Left lung (tissue), 10 donors: ENCODE data around the gene MACROD2. TPM values are rescaled to one million over a fixed set of nuclear protein-coding genes. Genes with fewer than 3 reads are reported as not detected.

Source experiments
- ATAC-seq: fragments of 200-7000 bp; cut with Tn5 transposase; one replicate; pipeline ENCODE4 v1.9.1; 2020; ENCODE audit warnings: moderate library complexity
- DNase-seq, 4 donors: peaks; one replicate each; pipeline ENCODE4 v3.0.0-alpha.2; 2013 to 2020
- H3K27ac ChIP-seq, 2 donors: fragments of 200-600 bp; sonication (generic) in 1 of 2; one replicate each; pipeline versions ENCODE4 v1.5.0 to v1.8.0; 2020 to 2021
- H3K27me3 ChIP-seq, 2 donors: fragments of 200-600 bp; sonication (generic) in 1 of 2; one replicate each; pipeline versions ENCODE4 v1.5.0 to v1.8.0; 2020 to 2021
- H3K36me3 ChIP-seq, 2 donors: fragments of 200-600 bp; sonication (generic) in 1 of 2; one replicate each; pipeline versions ENCODE4 v1.5.0 to v1.8.0; 2020 to 2021
- H3K4me1 ChIP-seq, 2 donors: fragments of 200-600 bp; one replicate each; pipeline ENCODE4 v1.8.0; 2021
- H3K4me3 ChIP-seq, 2 donors: fragments of 200-600 bp; sonication (generic) in 1 of 2; one replicate each; pipeline versions ENCODE4 v1.5.0 to v1.8.0; 2020 to 2021; ENCODE audit warnings: mild to moderate bottlenecking in 1 of 2
- H3K9me3 ChIP-seq, 2 donors: fragments of 200-600 bp; sonication (generic) in 1 of 2; one replicate each; pipeline versions ENCODE4 v1.5.0 to v1.8.0; 2020 to 2021
- intact Hi-C, 2 donors: fragments of 100-400 bp; cut with DNase I; formaldehyde crosslinking; loops; one replicate each; pipeline versions ENCODE4 v1.11.2 to v1.14.2; 2022
- polyA plus RNA-seq, 6 donors: library from polyadenylated mRNA; unstranded; fragments of 120-200 nt; gene quantifications; one replicate each; pipeline ENCODE4 v1.2.1, GENCODE V29; 2013; ENCODE audit not compliant: insufficient read length in 6 of 6
- total RNA-seq, 2 donors: library from RNA; stranded (reverse); fragmentation: NEBNext Ultra II Directional; extraction: Animal tissue kit (Norgen Biotek cat#: 25700); gene quantifications; one replicate each; pipeline ENCODE4 v1.2.1, GENCODE V29; 2021
- TF ChIP-seq, protein P1 (sequence below), 2 donors: fragments of 200-600 bp; sonication (generic) in 1 of 2; IDR thresholded peaks; one replicate each; pipeline versions ENCODE4 v1.5.0 to v1.8.0; 2021; ENCODE audit warnings: antibody characterized with exemption in 2 of 2
- donor health status: DM: no; HTN: yes; CAD: no.
- donor health status: DM: no; HTN: no; CAD: no.

MACROD2 gene
- total and polyA plus RNA-seq, 8 donors: 6.1 to 23.6 (median 8.9) TPM

DNA sequence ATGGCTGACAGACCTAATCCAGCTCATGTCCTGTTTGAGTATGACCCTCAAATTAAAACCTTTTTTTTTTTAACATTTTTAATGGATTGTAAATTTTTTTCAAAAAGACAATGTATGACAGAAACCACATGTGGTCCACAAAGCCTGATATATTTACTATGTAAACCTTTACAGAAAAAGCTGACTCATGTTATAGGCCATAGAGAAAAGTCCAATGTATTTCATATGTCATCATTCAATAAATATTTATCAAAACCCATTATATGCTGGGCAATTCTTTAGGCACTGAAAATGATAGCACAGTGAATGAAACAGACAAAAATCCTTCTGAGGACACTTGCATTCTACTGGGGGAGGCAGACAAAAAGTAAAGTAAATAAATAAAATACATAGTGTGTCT is 1168.3 kb downstream of the MACROD2 start:
- no peak overlapping the region for H3K4me3 ChIP-seq
- no peaks in the 10 kb centered on the region for H3K36me3 ChIP-seq
- H3K27ac ChIP-seq: no peak overlapping the region
- H3K4me1 ChIP-seq: no peaks in the 10 kb centered on the region
- intact Hi-C loops: no loop called here
- TF ChIP-seq, protein P1, sequence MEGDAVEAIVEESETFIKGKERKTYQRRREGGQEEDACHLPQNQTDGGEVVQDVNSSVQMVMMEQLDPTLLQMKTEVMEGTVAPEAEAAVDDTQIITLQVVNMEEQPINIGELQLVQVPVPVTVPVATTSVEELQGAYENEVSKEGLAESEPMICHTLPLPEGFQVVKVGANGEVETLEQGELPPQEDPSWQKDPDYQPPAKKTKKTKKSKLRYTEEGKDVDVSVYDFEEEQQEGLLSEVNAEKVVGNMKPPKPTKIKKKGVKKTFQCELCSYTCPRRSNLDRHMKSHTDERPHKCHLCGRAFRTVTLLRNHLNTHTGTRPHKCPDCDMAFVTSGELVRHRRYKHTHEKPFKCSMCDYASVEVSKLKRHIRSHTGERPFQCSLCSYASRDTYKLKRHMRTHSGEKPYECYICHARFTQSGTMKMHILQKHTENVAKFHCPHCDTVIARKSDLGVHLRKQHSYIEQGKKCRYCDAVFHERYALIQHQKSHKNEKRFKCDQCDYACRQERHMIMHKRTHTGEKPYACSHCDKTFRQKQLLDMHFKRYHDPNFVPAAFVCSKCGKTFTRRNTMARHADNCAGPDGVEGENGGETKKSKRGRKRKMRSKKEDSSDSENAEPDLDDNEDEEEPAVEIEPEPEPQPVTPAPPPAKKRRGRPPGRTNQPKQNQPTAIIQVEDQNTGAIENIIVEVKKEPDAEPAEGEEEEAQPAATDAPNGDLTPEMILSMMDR (IDR thresholded peaks at IDR 0.05): no peak
- no peaks in the 10 kb centered on the region for H3K9me3 ChIP-seq
- H3K27me3 ChIP-seq: no peaks in the 10 kb centered on the region
- ATAC-seq (no peak), DNase-seq (no peak)

DNA sequence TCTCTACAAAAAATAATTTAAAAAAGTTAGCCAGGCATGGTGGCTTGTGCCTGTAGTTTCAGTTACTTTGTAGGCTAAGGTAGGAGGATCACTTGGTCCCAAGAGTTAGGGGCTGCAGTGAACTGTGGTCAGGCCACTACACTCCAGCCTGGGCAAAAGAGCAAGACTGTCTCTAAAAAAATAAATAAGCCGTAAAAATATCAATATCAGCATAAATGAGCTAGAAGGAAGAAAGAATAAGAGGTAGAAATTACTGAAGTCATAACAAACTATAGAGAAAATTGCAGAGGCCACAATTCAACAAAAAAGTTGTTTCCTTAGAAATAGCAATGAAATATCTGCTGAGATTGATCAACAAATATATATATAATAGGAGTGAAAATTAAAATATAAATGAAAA is 1169.4 kb downstream of the MACROD2 start:
- no peak overlapping the region for H3K27ac ChIP-seq
- ATAC-seq: no peak
- H3K36me3 ChIP-seq: no peaks in the 10 kb centered on the region
- no peaks in the 10 kb centered on the region for H3K9me3 ChIP-seq
- intact Hi-C loops: no loop called here
- no peaks in the 10 kb centered on the region for H3K27me3 ChIP-seq
- H3K4me1 ChIP-seq: no peaks in the 10 kb centered on the region
- TF ChIP-seq, protein P1 (IDR thresholded peaks at IDR 0.05): no peak
- no peak for DNase-seq
- H3K4me3 ChIP-seq: no peak overlapping the region

DNA sequence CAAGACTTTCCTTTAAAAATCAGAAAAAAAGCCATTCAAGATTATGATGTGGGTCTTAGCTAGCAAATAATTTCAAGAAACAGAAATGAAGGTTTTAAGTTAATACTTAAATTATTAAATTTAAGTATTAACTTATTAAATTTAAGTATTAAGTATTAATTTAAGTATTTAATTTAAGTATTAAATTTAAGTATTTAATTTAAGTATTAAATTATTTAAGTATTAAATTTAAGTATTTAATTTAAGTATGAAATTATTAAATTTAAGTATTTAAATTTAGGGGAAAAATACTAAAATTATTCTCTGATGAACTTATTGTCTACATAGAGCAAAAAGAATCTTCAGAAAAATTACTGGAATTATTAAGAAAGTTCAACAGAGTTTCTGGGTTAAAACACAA is 1171.4 kb downstream of the MACROD2 start:
- Histone ChIP-seq H3K36me3 (no peaks in the 10 kb centered on the region), H3K4me3 (no peak overlapping the region), H3K9me3 (no peaks in the 10 kb centered on the region), H3K4me1 (no peaks in the 10 kb centered on the region), H3K27me3 (no peaks in the 10 kb centered on the region), H3K27ac (no peak overlapping the region)
- DNase-seq: no peak
- TF ChIP-seq, protein P1 (IDR thresholded peaks at IDR 0.05): no peak
- no peak for ATAC-seq
- intact Hi-C loops: no loop called here

DNA sequence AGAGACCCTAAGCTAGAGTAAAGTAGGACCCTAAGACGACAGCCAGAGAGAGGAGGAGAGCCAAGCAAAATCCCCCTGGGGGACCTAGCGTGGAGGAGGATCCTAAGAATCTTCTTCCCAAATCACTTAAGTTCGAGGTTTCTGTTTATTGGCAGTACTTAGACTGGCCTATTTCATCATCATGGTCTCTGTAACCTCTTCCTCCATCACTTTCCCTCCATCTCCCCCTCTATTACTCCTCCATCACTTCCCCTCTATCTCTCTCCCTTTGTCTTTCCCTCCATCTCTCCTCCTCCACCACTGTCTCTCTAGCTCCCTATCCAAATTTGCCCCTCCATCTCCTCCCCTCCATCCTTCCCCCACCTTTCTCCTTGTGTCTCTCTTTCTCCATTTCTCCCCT is 1175.7 kb downstream of the MACROD2 start:
- TF ChIP-seq, protein P1 (IDR thresholded peaks at IDR 0.05): no peak
- Histone ChIP-seq H3K9me3 (peaks cover 0 to 7% of the 10 kb centered on the region in 2 donors), H3K4me1 (no peaks in the 10 kb centered on the region), H3K27me3 (no peaks in the 10 kb centered on the region), H3K4me3 (no peak overlapping the region), H3K27ac (no peak overlapping the region), H3K36me3 (no peaks in the 10 kb centered on the region)
- intact Hi-C loops: no loop called here
- ATAC-seq (no peak), DNase-seq (no peak)

DNA sequence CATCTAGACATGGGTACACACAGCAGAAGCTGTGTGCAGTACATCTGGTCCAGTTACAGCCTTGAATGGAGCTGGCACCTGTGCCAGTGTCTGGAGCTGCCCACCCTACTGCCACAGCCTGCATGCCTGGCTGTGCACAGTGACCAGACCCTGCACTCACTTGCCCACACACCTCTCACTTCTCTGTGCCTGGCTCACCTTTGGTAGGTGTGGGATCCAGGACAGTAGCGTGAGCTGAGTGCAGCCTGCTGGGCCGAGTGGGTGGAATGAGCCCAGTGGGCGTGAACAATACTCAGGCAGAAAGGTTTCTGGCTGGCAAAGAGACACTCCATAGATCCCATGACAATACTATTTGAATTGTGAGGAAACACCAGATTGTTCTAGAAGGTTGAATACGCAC is 1181.6 kb downstream of the MACROD2 start:
- intact Hi-C loops: no loop called here
- Histone ChIP-seq H3K4me1 (no peaks in the 10 kb centered on the region), H3K36me3 (no peaks in the 10 kb centered on the region), H3K27me3 (no peaks in the 10 kb centered on the region), H3K4me3 (no peak overlapping the region), H3K27ac (no peak overlapping the region), H3K9me3 (peaks cover 0 to 21% of the 10 kb centered on the region in 2 donors)
- DNase-seq (no peak), ATAC-seq (no peak)
- TF ChIP-seq, protein P1 (IDR thresholded peaks at IDR 0.05): no peak
